Measurements from ENCODE around the gene CFP. TPM values are rescaled to one million over a fixed set of nuclear protein-coding genes. Genes with fewer than 3 reads are reported as not detected.

CFP gene
- total RNA-seq, result 0.21 TPM in 1 of 2 replicates, not detected in the other

DNA sequence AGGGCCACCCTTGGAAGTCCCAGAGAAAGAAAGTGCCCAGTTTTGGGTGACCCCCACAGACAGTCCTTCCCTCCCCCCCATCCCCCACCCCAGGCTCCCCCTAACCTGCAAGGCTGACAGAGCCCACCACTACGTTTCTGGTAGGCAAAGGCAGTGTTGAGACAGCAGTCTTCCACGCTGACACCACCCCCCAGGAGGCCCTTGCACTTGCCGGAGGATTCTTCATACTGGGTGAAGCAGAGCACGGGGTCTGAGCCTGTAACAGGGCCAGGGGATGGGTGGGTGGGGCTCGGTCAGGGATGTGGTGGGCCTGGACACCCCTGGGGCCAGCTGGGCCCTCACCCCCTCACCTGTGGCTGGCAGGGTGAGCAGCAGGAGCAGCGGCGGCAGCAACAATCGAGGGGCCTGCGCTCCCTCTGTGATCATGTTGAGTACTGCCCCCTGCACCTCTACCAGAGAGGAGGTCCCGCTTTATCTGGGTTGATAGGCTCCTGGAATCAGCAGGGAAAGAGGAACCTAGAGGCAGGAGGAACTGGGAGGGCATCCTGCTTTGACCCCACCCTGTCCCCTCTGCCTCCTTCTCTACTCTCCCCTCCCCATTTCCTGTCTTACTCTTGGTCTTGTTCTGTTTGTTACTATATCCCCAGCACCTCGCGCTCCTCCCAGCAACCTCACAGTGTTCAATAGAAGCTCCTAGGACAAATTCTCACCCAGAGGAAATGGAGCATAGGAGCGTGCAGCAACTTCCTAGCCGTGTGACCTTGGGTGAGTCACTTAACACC, at the start of gene CFP:
TSS of gene CFP (minus strand) at position 512 of the 782 bp plus-strand sequence. CDS start at position 426, 86 bp downstream.

DNA sequence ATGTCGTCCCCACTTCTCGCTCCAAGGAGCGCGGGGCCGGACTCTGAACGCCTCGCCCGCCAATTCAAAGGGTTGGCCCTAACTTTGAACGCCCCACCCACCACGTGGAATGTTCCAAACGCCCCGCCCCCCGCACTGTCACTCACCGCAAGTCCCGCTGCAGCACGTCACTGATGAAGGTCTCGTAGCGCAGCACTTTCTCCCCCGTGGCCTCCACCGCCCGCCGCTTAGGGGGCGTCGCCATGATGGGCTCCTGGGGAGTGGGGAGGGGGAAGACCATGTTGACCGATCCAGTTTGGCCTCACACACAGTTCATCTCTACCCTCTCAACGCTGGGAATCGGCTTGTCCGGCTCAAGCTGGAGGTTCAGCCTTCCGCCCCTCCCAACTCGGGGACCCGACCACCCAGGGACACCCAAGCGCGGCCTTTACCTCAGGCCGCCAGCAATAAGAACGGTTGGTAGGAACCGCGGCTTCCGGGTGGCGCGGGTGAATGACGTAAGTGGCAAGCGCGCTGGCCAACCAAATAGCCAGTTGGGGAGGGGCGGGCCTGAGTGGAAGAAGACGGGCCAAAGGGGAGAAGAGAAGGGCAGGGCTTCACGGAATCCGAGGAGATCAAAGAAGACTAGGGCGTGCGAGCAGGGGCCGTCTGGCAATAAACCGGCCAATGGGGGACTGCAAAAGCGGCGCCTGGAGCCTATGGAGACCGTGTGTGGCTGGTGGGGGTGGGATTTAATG, 29.1 kb upstream of the CFP start, which contains the start of gene UXT:
TSS of gene UXT (minus strand) at position 497 of the 737 bp plus-strand sequence. CDS start at position 244, 253 bp downstream.

DNA sequence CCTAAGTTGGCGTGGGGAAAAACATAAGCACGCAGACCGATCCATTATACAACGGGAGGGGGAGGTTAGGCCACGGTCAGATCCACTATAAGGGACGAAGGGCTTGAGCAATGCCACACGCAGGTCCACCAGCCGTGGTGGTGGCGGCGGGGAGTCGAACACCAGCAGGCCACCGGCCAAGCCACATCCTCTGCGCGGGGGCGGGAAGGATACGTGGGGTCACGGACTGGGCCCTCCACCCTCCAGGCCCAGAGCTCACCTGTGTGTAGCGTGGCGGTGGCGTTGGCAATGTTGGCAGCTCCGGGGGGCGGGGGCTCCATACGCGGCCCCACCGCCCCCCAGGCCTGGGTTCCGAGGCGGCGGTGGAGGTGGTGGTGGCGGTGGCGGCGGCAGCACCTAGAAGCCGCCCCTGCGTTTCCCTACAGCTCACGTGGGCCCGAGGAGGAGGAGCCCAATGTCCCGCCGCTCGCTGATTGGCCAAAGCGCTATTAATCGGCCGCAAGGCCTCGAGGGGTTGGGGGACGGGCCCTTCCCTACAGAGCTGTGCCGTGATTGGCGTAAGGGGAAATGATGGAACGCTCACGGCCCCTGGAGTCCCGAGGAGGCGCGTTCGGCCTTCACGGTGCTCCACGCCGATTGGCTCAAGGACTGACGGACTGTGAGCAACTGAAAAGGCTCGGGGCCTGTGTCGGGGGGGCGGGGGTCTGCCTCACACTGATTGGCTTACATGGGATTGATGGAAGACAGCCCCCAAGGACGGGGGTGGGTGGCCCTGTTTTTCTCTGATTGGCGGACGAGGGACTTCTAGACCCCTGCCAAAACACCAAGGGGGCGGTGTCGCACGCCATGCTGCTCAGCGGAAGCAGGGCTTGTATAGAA, 20.7 kb upstream of the CFP start, which contains the start of gene ELK1:
TSS of gene ELK1 (minus strand) at position 400 of the 879 bp plus-strand sequence. CDS start 9,122 bp downstream, outside the sequence.

DNA sequence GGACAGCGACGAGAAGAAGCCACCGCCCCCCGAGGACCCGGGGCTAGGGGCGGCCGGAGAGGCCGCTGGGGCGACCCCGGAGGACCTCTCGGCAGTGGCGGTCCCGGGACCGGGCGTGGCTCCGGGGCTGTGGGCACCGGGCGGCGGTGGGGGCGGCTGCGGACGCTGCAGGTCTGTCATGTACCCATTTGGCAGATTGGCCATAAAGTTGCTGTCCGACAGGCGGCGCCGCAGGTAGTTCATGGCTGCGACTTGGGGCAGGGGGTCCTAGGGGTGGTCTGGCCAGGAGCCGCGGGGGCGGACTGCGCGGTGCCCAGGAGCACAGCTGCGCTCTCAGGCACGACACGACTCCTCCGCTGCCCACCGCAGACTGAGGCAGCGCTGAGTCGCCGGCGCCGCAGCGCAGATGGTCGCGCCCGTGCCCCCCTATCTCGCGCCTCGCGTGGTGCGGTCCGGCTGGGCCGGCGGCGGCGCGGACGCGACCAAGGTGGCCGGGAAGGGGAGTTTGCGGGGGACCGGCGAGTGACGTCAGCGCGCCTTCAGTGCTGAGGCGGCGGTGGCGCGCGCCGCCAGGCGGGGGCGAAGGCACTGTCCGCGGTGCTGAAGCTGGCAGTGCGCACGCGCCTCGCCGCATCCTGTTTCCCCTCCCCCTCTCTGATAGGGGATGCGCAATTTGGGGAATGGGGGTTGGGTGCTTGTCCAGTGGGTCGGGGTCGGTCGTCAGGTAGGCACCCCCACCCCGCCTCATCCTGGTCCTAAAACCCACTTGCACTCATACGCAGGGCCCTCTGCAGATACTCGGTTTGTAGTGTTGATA, 10.0 kb downstream of the CFP start, which contains the start of gene SYN1:
TSS of gene SYN1 (minus strand) at position 372 of the 817 bp plus-strand sequence. CDS start at position 243, 129 bp downstream.

DNA sequence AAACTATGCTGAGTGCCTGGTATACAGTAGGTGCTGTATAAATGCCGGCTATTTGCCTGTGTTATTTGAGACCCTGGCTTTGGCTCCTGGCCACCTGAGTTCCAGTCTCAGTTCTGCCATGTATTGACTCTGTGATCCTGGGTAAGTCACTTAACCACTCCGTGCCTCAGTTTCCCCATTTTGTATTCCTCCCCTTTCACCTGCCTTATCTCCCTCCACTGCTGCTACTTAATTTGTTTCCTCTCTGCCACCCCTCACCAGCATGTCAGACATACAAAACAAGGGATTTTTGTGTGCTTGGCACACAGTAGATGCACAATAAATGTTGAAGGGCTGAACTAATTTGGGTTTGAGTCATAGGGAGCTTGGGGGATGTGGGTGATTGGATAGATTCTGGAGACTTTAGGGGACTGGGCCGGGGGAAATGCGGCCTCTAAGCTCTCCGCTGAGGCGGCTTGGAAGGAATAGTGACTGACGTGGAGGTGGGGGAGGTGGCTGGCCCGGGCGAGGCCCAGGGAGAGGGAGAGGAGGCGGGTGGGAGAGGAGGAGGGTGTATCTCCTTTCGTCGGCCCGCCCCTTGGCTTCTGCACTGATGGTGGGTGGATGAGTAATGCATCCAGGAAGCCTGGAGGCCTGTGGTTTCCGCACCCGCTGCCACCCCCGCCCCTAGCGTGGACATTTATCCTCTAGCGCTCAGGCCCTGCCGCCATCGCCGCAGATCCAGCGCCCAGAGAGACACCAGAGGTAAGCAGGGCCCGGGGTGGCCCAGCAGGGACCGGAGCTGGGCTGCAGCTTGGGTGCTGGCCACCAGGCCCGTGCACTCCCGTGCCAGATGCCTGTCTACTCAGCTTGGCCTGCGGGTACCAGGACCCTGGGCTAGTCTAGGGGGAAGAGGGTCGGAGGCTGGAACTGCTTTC, 47.7 kb downstream of the CFP start, which contains the start of gene TIMP1:
TSS of gene TIMP1 (plus strand) at position 706 of the 917 bp plus-strand sequence. CDS start 980 bp downstream, outside the sequence.

Other genes starting within 250 kb of the CFP start
- gene ZNF41, start 146.7 kb downstream of the CFP start, total RNA-seq, result 3.9 and 7.4 TPM in 2 replicates
- 32.3 and 36.0 TPM in 2 replicates for gene ARAF, start 68.7 kb downstream of the CFP start, total RNA-seq
- 248 and 302 TPM in 2 replicates for gene TIMP1, start 47.5 kb downstream of the CFP start, total RNA-seq
- 0.33 and 0.63 TPM in 2 replicates for gene SYN1, start 10.1 kb downstream of the CFP start, total RNA-seq
- 30.1 and 30.2 TPM in 2 replicates for gene ELK1, start 20.6 kb upstream of the CFP start, total RNA-seq
- 102 and 146 TPM in 2 replicates for gene UXT, start 29.2 kb upstream of the CFP start, total RNA-seq
- gene ZNF81, start 207.0 kb upstream of the CFP start, total RNA-seq, result 1.3 and 2.0 TPM in 2 replicates